Mesendoderm (in vitro differentiated cells): ENCODE measurements around the gene KNG1.
A peak's percentile ranks its signal among the peaks of the same experiment; 100 is the strongest.

Experiments used
- DNase-seq: peaks from one replicate; pipeline ENCODE4 v3.0.0; 2013
- H2AK5ac ChIP-seq: 2 replicates; pipeline ENCODE4 v1.6.1; 2013; ENCODE audit warnings: low read length, inconsistent platforms
- H2BK120ac ChIP-seq: 2 replicates; pipeline ENCODE4 v1.6.1; 2013; ENCODE audit warnings: low read depth, mild to moderate bottlenecking, low read length, moderate library complexity, mixed read lengths
- H2BK15ac ChIP-seq: replicated peaks from 2 replicates; pipeline ENCODE4 v1.6.1; 2013; ENCODE audit warnings: low read depth, mild to moderate bottlenecking, moderate library complexity
- H2BK5ac ChIP-seq: 2 replicates; pipeline ENCODE4 v1.6.1; 2013; ENCODE audit warnings: low read length, inconsistent platforms
- H3K18ac ChIP-seq: 2 replicates; pipeline ENCODE4 v1.6.1; 2013; ENCODE audit warnings: mild to moderate bottlenecking, low read length, mixed read lengths
- H3K23ac ChIP-seq: one replicate; pipeline ENCODE4 v1.6.1; 2013; ENCODE audit warnings: low read length
- H3K27ac ChIP-seq: 2 replicates; pipeline ENCODE4 v1.5.1; 2013; ENCODE audit warnings: low read depth, mild to moderate bottlenecking, inconsistent platforms, low read length, moderate library complexity
- H3K27me3 ChIP-seq: 2 replicates; pipeline ENCODE4 v1.6.1; 2013; ENCODE audit warnings: low read length, control low read depth, mild to moderate bottlenecking, inconsistent platforms; ENCODE audit not compliant: insufficient read depth, poor library complexity
- H3K36me3 ChIP-seq: 2 replicates; pipeline ENCODE4 v1.6.1; 2013; ENCODE audit warnings: low read length, inconsistent platforms; ENCODE audit not compliant: control insufficient read depth, insufficient read depth
- H3K4ac ChIP-seq: one replicate; pipeline ENCODE4 v1.6.1; 2013; ENCODE audit warnings: low read depth, mild to moderate bottlenecking, low read length, moderate library complexity
- H3K4me1 ChIP-seq: 2 replicates; pipeline ENCODE4 v1.6.1; 2013; ENCODE audit warnings: low read depth, low read length, inconsistent platforms; ENCODE audit not compliant: control insufficient read depth
- H3K4me2 ChIP-seq: 2 replicates; pipeline ENCODE4 v1.6.1; 2013; ENCODE audit warnings: low read length
- H3K4me3 ChIP-seq: 2 replicates; pipeline ENCODE4 v1.5.1; 2013; ENCODE audit warnings: mild to moderate bottlenecking, low read length
- H3K56ac ChIP-seq: one replicate; pipeline ENCODE4 v1.6.1; 2013; ENCODE audit warnings: low read length
- H3K79me1 ChIP-seq: 2 replicates; pipeline ENCODE4 v1.6.1; 2013; ENCODE audit warnings: low read length, inconsistent platforms
- H3K79me2 ChIP-seq: 2 replicates; pipeline ENCODE4 v1.6.1; 2013; ENCODE audit warnings: mild to moderate bottlenecking, low read length; ENCODE audit not compliant: control insufficient read depth, insufficient read depth
- H3K9ac ChIP-seq: 2 replicates; pipeline ENCODE4 v1.6.1; 2013; ENCODE audit warnings: low read length, inconsistent platforms
- H4K5ac ChIP-seq: one replicate; pipeline ENCODE4 v1.6.1; 2013; ENCODE audit warnings: low read length
- H4K8ac ChIP-seq: one replicate; pipeline ENCODE4 v1.6.1; 2013; ENCODE audit warnings: low read depth, mild to moderate bottlenecking, control low read depth, low read length, moderate library complexity
- WGBS: extraction: QIAGEN DNeasy Blood & Tissue Kit; methylation state at CpG from one replicate; pipeline ENCODE4 v1.1.7; 2013; ENCODE audit warnings: low lambda C conversion rate, missing lambda C conversion rate; ENCODE audit not compliant: insufficient coverage; ENCODE audit errors: extremely low coverage; 5-methylcytosine and 5-hydroxymethylcytosine counted together

Gene KNG1

GRCh38 chr3:186760897-186761447 lies 43.8 kb downstream of the KNG1 start:
- H3K18ac ChIP-seq: no peak overlapping the region
- WGBS: no CpG with 5 or more reads among the region's 8 CpGs
- H3K4me3 ChIP-seq: no peak overlapping the region
- no peak overlapping the region for H3K4me2 ChIP-seq
- no peaks in the 10 kb centered on the region for H3K36me3 ChIP-seq
- H3K4ac ChIP-seq: no peak overlapping the region
- no peak overlapping the region for H4K5ac ChIP-seq
- no peak for DNase-seq
- H3K4me1 ChIP-seq: no peaks in the 10 kb centered on the region
- H4K8ac ChIP-seq: no peak overlapping the region
- no peak overlapping the region for H3K9ac ChIP-seq
- H2BK120ac ChIP-seq: no peak overlapping the region
- H3K79me2 ChIP-seq: no peaks in the 10 kb centered on the region
- no peak overlapping the region for H2AK5ac ChIP-seq
- H3K27me3 ChIP-seq: no peaks in the 10 kb centered on the region
- no peak overlapping the region for H3K23ac ChIP-seq
- H3K56ac ChIP-seq: no peak overlapping the region
- H2BK15ac ChIP-seq: no peak overlapping the region
- H3K79me1 ChIP-seq: no peaks in the 10 kb centered on the region
- no peak overlapping the region for H2BK5ac ChIP-seq
- H3K27ac ChIP-seq: no peak overlapping the region

GRCh38 chr3:186772281-186772694 lies 55.1 kb downstream of the KNG1 start:
- Histone ChIP-seq H2BK120ac (no peak overlapping the region), H3K27ac (no peak overlapping the region), H3K23ac (no peak overlapping the region), H3K36me3 (no peaks in the 10 kb centered on the region), H3K56ac (no peak overlapping the region), H3K9ac (no peak overlapping the region), H4K5ac (no peak overlapping the region), H3K4me3 (no peak overlapping the region), H3K4me1 (peaks cover 3% of the 10 kb centered on the region), H2BK5ac (no peak overlapping the region), H3K27me3 (no peaks in the 10 kb centered on the region), H2BK15ac (no peak overlapping the region), H3K79me2 (no peaks in the 10 kb centered on the region), H3K4me2 (no peak overlapping the region), H3K4ac (no peak overlapping the region), H3K79me1 (no peaks in the 10 kb centered on the region), H2AK5ac (no peak overlapping the region), H3K18ac (no peak overlapping the region), H4K8ac (no peak overlapping the region)
- no CpG with 5 or more reads among the region's 26 CpGs for WGBS
- no peak for DNase-seq

DNA sequence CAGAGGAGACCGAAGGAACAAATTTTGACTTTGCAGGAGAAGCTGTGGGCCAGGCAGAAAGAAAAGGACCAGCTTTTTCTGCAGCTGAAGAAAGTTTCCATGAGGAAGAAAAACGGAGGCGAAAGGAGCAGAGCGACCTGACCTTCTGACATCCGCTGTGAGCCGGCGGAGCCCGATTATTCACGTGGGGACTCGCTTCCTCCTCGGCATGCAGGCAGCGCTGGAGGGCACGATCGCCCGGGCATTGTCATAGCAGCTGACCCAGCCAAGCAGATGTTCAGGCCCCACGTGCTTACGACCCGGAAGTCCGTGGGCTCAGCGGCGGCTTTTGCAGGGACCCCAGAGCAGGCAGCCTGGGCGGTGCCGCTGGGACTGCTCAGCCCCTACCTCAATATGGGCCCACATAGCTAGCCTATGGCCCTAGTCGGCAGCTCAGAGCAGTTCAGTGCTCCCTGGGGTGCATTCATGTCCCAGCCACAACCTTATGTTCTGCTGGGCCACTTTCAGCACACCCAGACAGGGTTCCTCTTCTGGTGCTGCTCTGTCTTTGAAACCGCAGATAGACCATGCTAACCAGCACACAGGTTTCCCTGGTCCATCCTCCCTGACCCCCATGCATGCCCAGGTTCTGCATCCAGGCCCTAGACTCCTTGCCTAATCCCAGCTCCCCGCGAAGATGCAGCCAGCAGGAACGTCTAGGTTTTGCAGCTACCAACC lies 55.7 kb downstream of the KNG1 start:
- WGBS: no CpG with 5 or more reads among the region's 28 CpGs
- no peak overlapping the region for H3K4me3 ChIP-seq
- H3K4ac ChIP-seq: no peak overlapping the region

GRCh38 chr3:186775999-186776398 lies 58.8 kb downstream of the KNG1 start:
- Histone ChIP-seq H3K79me1 (no peaks in the 10 kb centered on the region), H2BK120ac (no peak overlapping the region), H3K36me3 (no peaks in the 10 kb centered on the region), H3K23ac (no peak overlapping the region), H3K27ac (no peak overlapping the region), H3K4ac (no peak overlapping the region), H3K18ac (no peak overlapping the region), H3K4me2 (no peak overlapping the region), H4K8ac (no peak overlapping the region), H2BK5ac (no peak overlapping the region), H3K4me3 (no peak overlapping the region), H3K4me1 (peaks cover 3% of the 10 kb centered on the region), H3K56ac (no peak overlapping the region), H3K27me3 (no peaks in the 10 kb centered on the region), H2BK15ac (no peak overlapping the region), H2AK5ac (no peak overlapping the region), H3K79me2 (no peaks in the 10 kb centered on the region), H4K5ac (no peak overlapping the region), H3K9ac (no peak overlapping the region)
- DNase-seq: peak; percentile 95
- WGBS: no CpG with 5 or more reads among the region's 8 CpGs

More for the DNA sequence above, 55.7 kb downstream of the KNG1 start:
- no peak overlapping the region for H2BK120ac ChIP-seq
- no peak overlapping the region for H2AK5ac ChIP-seq
- no peak overlapping the region for H4K5ac ChIP-seq
- H3K27ac ChIP-seq: no peak overlapping the region
- no peak overlapping the region for H4K8ac ChIP-seq
- H3K27me3 ChIP-seq: no peaks in the 10 kb centered on the region
- peak overlapping the region; percentile 53 for H3K56ac ChIP-seq
- no peak overlapping the region for H3K9ac ChIP-seq
- no peak overlapping the region for H2BK15ac ChIP-seq
- no peak for DNase-seq
- H3K36me3 ChIP-seq: no peaks in the 10 kb centered on the region
- H3K79me2 ChIP-seq: no peaks in the 10 kb centered on the region
- no peaks in the 10 kb centered on the region for H3K79me1 ChIP-seq
- no peak overlapping the region for H3K4me2 ChIP-seq
- H3K23ac ChIP-seq: no peak overlapping the region
- H3K18ac ChIP-seq: no peak overlapping the region
- H3K4me1 ChIP-seq: peaks cover 3% of the 10 kb centered on the region
- H2BK5ac ChIP-seq: no peak overlapping the region

DNA sequence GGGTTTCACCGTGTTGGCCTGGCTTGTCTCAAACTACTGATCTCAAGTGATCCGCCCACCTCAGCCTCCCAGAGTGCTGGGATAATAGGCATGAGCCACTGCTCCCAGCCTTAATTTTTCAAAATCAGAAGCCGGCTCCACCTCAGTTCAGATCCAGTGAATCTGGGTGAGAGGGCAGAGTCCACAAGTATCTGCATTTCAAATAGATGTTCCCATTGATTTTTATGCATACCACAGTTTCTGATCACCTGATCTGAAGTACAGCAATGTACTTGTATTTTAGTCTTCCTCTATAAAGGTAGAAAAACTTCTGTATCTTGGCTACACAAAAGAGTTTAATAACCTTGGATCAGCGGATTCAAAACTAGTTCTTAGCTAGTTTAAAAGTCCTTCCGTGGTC lies 62.0 kb downstream of the KNG1 start:
- Histone ChIP-seq H3K36me3 (no peaks in the 10 kb centered on the region), H3K23ac (no peak overlapping the region), H3K79me1 (no peaks in the 10 kb centered on the region), H2BK15ac (no peak overlapping the region), H2BK120ac (no peak overlapping the region), H3K4me2 (no peak overlapping the region), H3K4me3 (no peak overlapping the region), H2BK5ac (no peak overlapping the region), H4K8ac (no peak overlapping the region), H2AK5ac (no peak overlapping the region), H3K27ac (no peak overlapping the region), H3K27me3 (no peaks in the 10 kb centered on the region), H3K79me2 (peaks cover 8% of the 10 kb centered on the region), H3K9ac (no peak overlapping the region), H3K56ac (no peak overlapping the region), H4K5ac (no peak overlapping the region), H3K18ac (no peak overlapping the region), H3K4ac (no peak overlapping the region), H3K4me1 (peaks cover 6% of the 10 kb centered on the region)
- no CpG with 5 or more reads among the region's 5 CpGs for WGBS
- no peak for DNase-seq
